ENCODE results near the gene PLPP7. TPM values are rescaled to one million over a fixed set of nuclear protein-coding genes. Genes with fewer than 3 reads are reported as not detected.
"Not testable (repeated sequence)": the region's sequence is repeated elsewhere in the genome, so short reads cannot be mapped to it uniquely, and the experiment has no call there.

The PLPP7 gene
- total RNA-seq, 2 experiments from 2014 or later = not detected

DNA sequence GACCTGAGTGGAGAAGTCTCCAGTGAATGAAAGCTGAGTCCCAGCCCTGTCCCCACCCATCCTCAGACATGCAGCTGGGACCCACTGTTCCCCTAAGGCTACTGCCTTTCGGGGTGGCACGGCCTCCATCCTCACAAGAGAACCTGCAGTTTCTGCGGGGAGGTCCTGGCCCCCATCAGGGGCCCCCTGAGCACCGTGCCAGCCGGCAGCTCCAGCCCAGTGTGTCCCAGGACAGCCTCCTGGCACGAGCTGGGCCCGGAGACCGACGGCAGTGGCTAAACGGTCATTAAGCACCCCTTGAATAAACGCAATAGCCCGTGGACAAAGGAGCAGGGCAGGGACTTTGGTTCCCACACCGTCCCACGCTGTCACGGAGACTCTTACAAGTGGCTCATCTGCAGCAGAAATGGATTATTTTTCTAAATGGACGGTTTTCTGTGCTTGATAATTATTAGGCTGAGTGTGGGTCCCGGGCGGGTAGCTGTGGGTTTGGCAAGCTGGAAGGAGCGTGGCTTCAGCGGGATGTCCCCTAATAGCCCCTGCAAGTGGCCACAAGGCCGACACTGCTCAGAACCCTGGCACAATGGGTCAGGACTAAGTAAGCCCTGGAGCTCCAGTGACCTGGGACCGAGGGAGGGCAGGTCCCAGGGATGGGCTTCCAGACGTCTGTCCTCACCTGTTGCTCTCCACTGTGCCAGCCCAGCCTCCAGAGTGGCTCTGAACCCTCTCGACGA is 30.7 kb upstream of the PLPP7 start:
- no peaks in the 10 kb centered on the region for H3K27me3 Mint-ChIP-seq
- ChIA-PET POLR2A (interaction anchor here (1.6 to 11.8 kb wide), 2 partner anchors 11 to 19 kb away, joined by 4 to 557 read pairs; partner anchors contain the start of gene FAM78A), CTCF (interaction anchor here (1.2 kb wide), 1 partner anchor 78 kb away, joined by 3 read pairs; no protein-coding TSS in a partner anchor)
- H3K4me3 Mint-ChIP-seq = no peak overlapping the region
- DNase-seq = no peak
- H3K4me1 Mint-ChIP-seq = peaks cover 65% of the 10 kb centered on the region
- peaks cover 61% of the 10 kb centered on the region for H3K36me3 Mint-ChIP-seq (ENCODE audit: low read depth)
- H3K9me3 Mint-ChIP-seq = no peaks in the 10 kb centered on the region
- H3K27ac Mint-ChIP-seq = peak overlapping the region; percentile 98

DNA sequence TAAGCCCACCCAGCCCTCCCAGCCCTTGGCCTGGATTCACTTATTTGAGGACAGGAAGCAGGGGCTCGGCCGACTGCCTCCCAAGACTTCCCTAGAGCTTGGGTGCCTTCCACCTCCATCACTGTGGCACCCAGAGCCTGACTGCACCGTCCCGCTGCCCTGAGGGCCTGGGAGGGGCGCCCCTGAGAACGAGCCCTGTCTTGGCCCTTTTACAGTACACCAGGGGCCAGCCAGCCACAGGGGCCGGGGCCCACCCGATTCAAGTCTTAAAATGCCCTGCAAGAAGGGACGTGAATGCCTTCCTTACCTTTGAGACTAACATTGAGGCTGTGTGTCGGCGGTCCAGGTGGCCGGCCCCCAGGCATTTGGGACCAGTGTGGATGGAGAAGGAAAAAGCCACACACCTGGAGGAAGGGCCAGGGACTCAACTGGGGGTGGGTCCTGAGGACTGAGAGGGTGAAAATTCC is 30.1 kb upstream of the PLPP7 start:
- H3K4me1 Mint-ChIP-seq = peaks cover 65% of the 10 kb centered on the region
- DNase-seq = no peak
- H3K27me3 Mint-ChIP-seq = no peaks in the 10 kb centered on the region
- ChIA-PET POLR2A (interaction anchor here (11.8 kb wide), 1 partner anchor 11 kb away, joined by 557 read pairs; the partner anchor contains the start of gene FAM78A), CTCF (no interaction called here)
- peak overlapping the region; percentile 32 for H3K27ac Mint-ChIP-seq
- no peak overlapping the region for H3K4me3 Mint-ChIP-seq
- peaks cover 67% of the 10 kb centered on the region for H3K36me3 Mint-ChIP-seq (ENCODE audit: low read depth)
- no peaks in the 10 kb centered on the region for H3K9me3 Mint-ChIP-seq

- POLR2A ChIA-PET = interaction anchor here (11.8 kb wide), 1 partner anchor 10 kb away, joined by 557 read pairs; the partner anchor contains the start of gene FAM78A
- peaks cover 65% of the 10 kb centered on the region for H3K4me1 Mint-ChIP-seq
- peaks cover 73% of the 10 kb centered on the region for H3K36me3 Mint-ChIP-seq (ENCODE audit: low read depth)
- no peak overlapping the region for H3K4me3 Mint-ChIP-seq
- no peaks in the 10 kb centered on the region for H3K27me3 Mint-ChIP-seq
- CTCF ChIA-PET = no interaction called here
- H3K9me3 Mint-ChIP-seq = no peaks in the 10 kb centered on the region
- DNase-seq = no peak
- peak overlapping the region; percentile 16 for H3K27ac Mint-ChIP-seq
Measured at GRCh38 chr9:131259916-131260597, 29.5 kb upstream of the PLPP7 start.

DNA sequence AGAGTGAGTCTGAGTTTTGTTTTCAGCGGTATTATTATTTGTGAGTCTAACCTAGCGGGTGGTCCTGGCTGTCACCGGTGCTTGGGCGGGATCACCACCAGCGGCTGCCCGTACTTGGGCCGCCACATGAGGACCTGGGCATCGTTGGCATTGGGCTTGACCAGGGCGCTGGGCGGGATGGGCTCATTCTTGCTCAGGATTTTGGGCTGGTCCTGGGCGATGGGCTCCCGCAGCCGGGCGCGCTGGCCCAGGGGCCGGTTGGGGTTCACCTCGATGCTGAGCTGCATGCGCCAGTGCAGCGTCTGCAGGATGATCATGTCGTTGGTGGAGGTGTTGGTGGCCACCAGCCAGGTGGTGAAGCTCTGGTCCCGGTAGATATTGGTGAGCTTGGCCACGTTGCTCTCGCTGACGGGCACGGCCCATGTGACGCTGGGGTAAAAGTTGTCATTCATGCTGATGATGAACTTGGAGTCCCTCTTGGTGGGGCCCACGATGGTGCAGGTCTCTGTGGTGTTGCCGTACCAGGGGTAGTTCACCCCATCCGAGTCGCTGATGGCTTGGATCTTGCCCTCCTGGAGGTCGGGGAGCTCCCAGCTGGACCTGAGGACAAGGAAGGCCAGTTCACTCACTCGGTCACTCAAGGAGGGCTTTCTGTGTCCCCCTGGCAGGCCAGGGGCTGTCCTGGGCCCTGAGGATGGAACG is 28.6 kb upstream of the PLPP7 start:
- POLR2A ChIA-PET = interaction anchor here (1.7 to 11.8 kb wide), 2 partner anchors 8 to 9 kb away, joined by 7 to 557 read pairs; partner anchors contain the start of gene FAM78A
- CTCF ChIA-PET = no interaction called here
- Mint-ChIP-seq H3K27ac (peak overlapping the region; percentile 47), H3K9me3 (no peaks in the 10 kb centered on the region), H3K27me3 (no peaks in the 10 kb centered on the region), H3K4me3 (no peak overlapping the region), H3K4me1 (peaks cover 66% of the 10 kb centered on the region), H3K36me3 (ENCODE audit: low read depth) (peaks cover 75% of the 10 kb centered on the region)
- no peak for DNase-seq

DNA sequence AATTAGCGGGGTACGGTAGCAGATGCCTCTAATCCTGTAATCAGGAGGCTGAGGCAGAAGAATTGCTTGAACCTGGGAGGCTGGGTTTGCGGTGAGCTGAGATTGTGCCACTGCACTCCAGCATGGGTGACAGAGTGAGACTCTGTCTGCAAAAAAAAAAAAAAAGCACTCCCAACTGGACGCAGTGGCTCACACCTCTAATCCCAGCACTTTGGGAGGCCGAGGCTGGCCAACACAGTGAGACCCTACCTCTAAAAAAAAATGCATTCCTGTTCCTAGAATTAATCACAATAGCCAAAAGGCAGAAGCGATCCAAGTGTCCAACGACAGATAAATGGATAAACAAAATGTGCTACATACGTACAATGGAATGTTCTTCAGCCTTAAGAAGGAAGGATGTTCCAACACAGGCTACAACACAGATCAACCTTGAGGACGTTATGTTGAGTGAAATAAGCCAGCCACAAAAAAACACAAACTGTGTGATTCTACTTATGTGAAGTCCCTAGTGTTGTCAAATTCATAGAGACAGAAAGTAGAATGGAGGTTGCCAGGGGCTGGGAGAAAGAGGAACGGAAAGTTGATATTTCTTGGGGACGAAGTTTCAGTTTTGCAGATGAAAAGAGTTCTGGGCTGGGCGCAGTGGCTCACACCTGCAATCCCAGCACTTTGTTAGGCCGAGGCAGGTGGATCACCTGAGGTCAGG is 27.0 kb upstream of the PLPP7 start:
- Mint-ChIP-seq H3K36me3 (ENCODE audit: low read depth) (peaks cover 83% of the 10 kb centered on the region), H3K4me1 (peaks cover 66% of the 10 kb centered on the region), H3K27ac (peak overlapping the region; percentile 56), H3K9me3 (no peaks in the 10 kb centered on the region), H3K4me3 (no peak overlapping the region), H3K27me3 (no peaks in the 10 kb centered on the region)
- no peak for DNase-seq
- ChIA-PET CTCF (no interaction called here), POLR2A (interaction anchor here (6.0 to 11.8 kb wide), 2 partner anchors 8 to 12 kb away, joined by 46 to 557 read pairs; partner anchors contain the start of gene FAM78A)

GRCh38 chr9:131263033-131263343 is 26.5 kb upstream of the PLPP7 start:
- Mint-ChIP-seq H3K36me3 (ENCODE audit: low read depth) (peaks cover 80% of the 10 kb centered on the region), H3K4me1 (peaks cover 64% of the 10 kb centered on the region), H3K27ac (peak overlapping the region; percentile 56)
- CTCF ChIA-PET, H3K27me3 Mint-ChIP-seq, DNase-seq, H3K4me3 Mint-ChIP-seq, H3K9me3 Mint-ChIP-seq: not testable (repeated sequence)
- POLR2A ChIA-PET = interaction anchor here (6.0 to 14.3 kb wide), 2 partner anchors 7 to 12 kb away, joined by 46 to 557 read pairs; partner anchors contain the start of gene FAM78A

GRCh38 chr9:131263701-131264100 is 25.8 kb upstream of the PLPP7 start:
- H3K4me1 Mint-ChIP-seq = peaks cover 65% of the 10 kb centered on the region
- H3K4me3 Mint-ChIP-seq = peak overlapping the region; percentile 21
- no peaks in the 10 kb centered on the region for H3K27me3 Mint-ChIP-seq
- DNase-seq = no peak
- no peaks in the 10 kb centered on the region for H3K9me3 Mint-ChIP-seq
- H3K27ac Mint-ChIP-seq = peak overlapping the region; percentile 78
- CTCF ChIA-PET = no interaction called here
- POLR2A ChIA-PET = interaction anchor here (6.0 to 14.3 kb wide), 2 partner anchors 7 to 11 kb away, joined by 46 to 557 read pairs; partner anchors contain the start of gene FAM78A
- H3K36me3 Mint-ChIP-seq (ENCODE audit: low read depth) = peaks cover 77% of the 10 kb centered on the region

DNA sequence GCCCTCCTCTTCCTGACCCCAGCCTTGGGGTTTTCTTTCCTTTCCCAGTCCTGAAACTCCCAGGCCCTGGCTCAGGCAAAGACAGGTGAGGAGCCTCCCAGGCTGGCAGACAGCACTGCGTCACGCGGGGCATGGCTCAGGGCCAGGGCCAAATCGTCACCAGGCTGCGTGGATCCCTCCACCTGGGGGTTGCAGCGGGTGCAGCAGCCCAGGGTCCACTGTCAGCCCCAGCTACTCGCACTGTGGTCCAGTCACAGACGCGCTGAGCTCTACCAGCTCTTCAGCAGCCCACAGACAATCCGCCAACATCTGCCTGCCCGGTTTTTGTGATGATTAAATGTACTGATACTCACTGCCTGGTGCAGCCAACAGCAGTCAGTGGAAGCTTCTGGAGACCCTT is 25.3 kb upstream of the PLPP7 start:
- no peaks in the 10 kb centered on the region for H3K27me3 Mint-ChIP-seq
- DNase-seq = no peak
- ChIA-PET POLR2A (interaction anchor here (1.4 to 14.3 kb wide), 3 partner anchors 8 to 29 kb away, joined by 3 to 557 read pairs (median 46); partner anchors contain the start of gene FAM78A), CTCF (interaction anchor here (1.3 kb wide), 1 partner anchor 8 kb away, joined by 3 read pairs; no protein-coding TSS in a partner anchor)
- H3K4me1 Mint-ChIP-seq = peaks cover 68% of the 10 kb centered on the region
- peak overlapping the region; percentile 27 for H3K4me3 Mint-ChIP-seq
- H3K36me3 Mint-ChIP-seq (ENCODE audit: low read depth) = peaks cover 75% of the 10 kb centered on the region
- no peaks in the 10 kb centered on the region for H3K9me3 Mint-ChIP-seq
- H3K27ac Mint-ChIP-seq = peak overlapping the region; percentile 78

GRCh38 chr9:131266266-131267229 is 23.0 kb upstream of the PLPP7 start:
- POLR2A ChIA-PET = interaction anchor here (1.2 to 14.3 kb wide), 6 partner anchors 8 to 400 kb away, joined by 3 to 557 read pairs (median 5); partner anchors contain the start of gene FAM78A
- peaks cover 78% of the 10 kb centered on the region for H3K4me1 Mint-ChIP-seq
- peak; percentile 51 for DNase-seq
- peak overlapping the region; percentile 75 for H3K4me3 Mint-ChIP-seq
- H3K9me3 Mint-ChIP-seq = no peaks in the 10 kb centered on the region
- CTCF ChIA-PET = interaction anchor here (0.6 to 11.4 kb wide), 6 partner anchors 8 to 88 kb away, joined by 3 to 189 read pairs (median 4); no protein-coding TSS in a partner anchor
- H3K27ac Mint-ChIP-seq = peak overlapping the region; percentile 97
- H3K36me3 Mint-ChIP-seq (ENCODE audit: low read depth) = peaks cover 66% of the 10 kb centered on the region
- no peaks in the 10 kb centered on the region for H3K27me3 Mint-ChIP-seq

GRCh38 chr9:131270171-131271015 is 19.1 kb upstream of the PLPP7 start:
- ChIA-PET CTCF (interaction anchor here (0.5 to 11.4 kb wide), 7 partner anchors 17 to 559 kb away, joined by 3 to 189 read pairs (median 6); no protein-coding TSS in a partner anchor), POLR2A (interaction anchor here (1.0 to 14.3 kb wide), 9 partner anchors 8 to 461 kb away, joined by 3 to 557 read pairs (median 8); partner anchors contain the start of gene NUP214)
- Mint-ChIP-seq H3K9me3 (no peaks in the 10 kb centered on the region), H3K27ac (peak overlapping the region; percentile 97), H3K4me3 (peak overlapping the region; percentile 89), H3K36me3 (ENCODE audit: low read depth) (peaks cover 67% of the 10 kb centered on the region), H3K4me1 (peaks cover 62% of the 10 kb centered on the region), H3K27me3 (no peaks in the 10 kb centered on the region)
- peak; percentile 65 for DNase-seq
